Naive thymus-derived CD4-positive, alpha-beta T cell (primary cell): Measurements from ENCODE around the gene HIPK2. TPM values are rescaled to one million over a fixed set of nuclear protein-coding genes. Genes with fewer than 3 reads are reported as not detected.

Experiments used
- ATAC-seq: fragments of 150-1000 bp; cut with Tn5 transposase; 2 replicates; pipeline ENCODE4 v1.10.0; 2021; ENCODE audit warnings: mild to moderate bottlenecking, moderate library complexity
- CTCF ChIA-PET: fragments of 350-600 bp; sonication (Branson Sonifier 250); formaldehyde crosslinking; loops from one replicate; lab custom pipeline; 2021; ENCODE audit warnings: antibody characterized with exemption; lab: Charles Lee
- POLR2A ChIA-PET: fragments of 350-600 bp; sonication (Branson Sonifier 250); formaldehyde crosslinking; loops from one replicate; lab custom pipeline; 2021; ENCODE audit warnings: antibody characterized with exemption, inconsistent platforms; lab: Charles Lee
- DNase-seq, 9 donors: peaks; one replicate each; pipeline versions ENCODE4 v3.0.0 to v3.0.0-alpha.2; 2020 to 2022; ENCODE audit warnings: mixed read lengths in 1 of 9
- H3K27ac ChIP-seq: one replicate; pipeline ENCODE4 v1.7.0; 2013; ENCODE audit warnings: mild to moderate bottlenecking, low read depth, low read length, moderate library complexity
- H3K27me3 ChIP-seq, 2 donors: one replicate each; pipeline ENCODE4 v1.7.0; 2013; ENCODE audit warnings: low read length in 2 of 2, mild to moderate bottlenecking in 2 of 2, moderate library complexity in 2 of 2; ENCODE audit not compliant: control insufficient read depth in 2 of 2, insufficient read depth in 2 of 2
- H3K36me3 ChIP-seq, 3 experiments: 1 replicate in 2 of 3; 2 replicates in 1 of 3; pipeline ENCODE4 v1.7.0; 2013; ENCODE audit warnings: low read length in 3 of 3, mild to moderate bottlenecking in 3 of 3, moderate library complexity in 1 of 3; ENCODE audit not compliant: insufficient read depth in 3 of 3, control insufficient read depth in 2 of 3
- H3K4me1 ChIP-seq, 2 donors: one replicate each; pipeline ENCODE4 v1.7.0; 2013; ENCODE audit warnings: low read length in 2 of 2, mild to moderate bottlenecking in 2 of 2, moderate library complexity in 1 of 2; ENCODE audit not compliant: control insufficient read depth in 2 of 2, insufficient read depth in 2 of 2
- H3K4me3 ChIP-seq: 2 replicates; pipeline ENCODE4 v1.7.0; 2013; ENCODE audit warnings: mild to moderate bottlenecking, low read length
- H3K9me3 ChIP-seq, 3 experiments: 1 replicate in 2 of 3; 2 replicates in 1 of 3; pipeline ENCODE4 v1.7.0; 2013; ENCODE audit warnings: low read length in 3 of 3; ENCODE audit not compliant: control insufficient read depth in 2 of 3
- H3K27ac Mint-ChIP-seq, 9 donors: one replicate each; pipeline ENCODE4 v1.8.0; 2020 to 2022; ENCODE audit warnings: mixed read lengths in 9 of 9, mild to moderate bottlenecking in 8 of 9, moderate library complexity in 5 of 9, inconsistent platforms in 2 of 9
- H3K27me3 Mint-ChIP-seq, 5 donors: one replicate each; pipeline ENCODE4 v1.8.0; 2021 to 2022; ENCODE audit warnings: mixed read lengths in 5 of 5, mild to moderate bottlenecking in 1 of 5
- H3K36me3 Mint-ChIP-seq, 5 donors: one replicate each; pipeline ENCODE4 v1.8.0; 2020 to 2022; ENCODE audit warnings: mixed read lengths in 5 of 5, mild to moderate bottlenecking in 3 of 5, inconsistent platforms in 1 of 5
- H3K4me1 Mint-ChIP-seq, 7 donors: one replicate each; pipeline ENCODE4 v1.8.0; 2020 to 2022; ENCODE audit warnings: mixed read lengths in 7 of 7, mild to moderate bottlenecking in 3 of 7, inconsistent platforms in 1 of 7
- H3K4me3 Mint-ChIP-seq, 10 donors: one replicate each; pipeline ENCODE4 v1.8.0; 2020 to 2022; ENCODE audit warnings: mild to moderate bottlenecking in 10 of 10, mixed read lengths in 10 of 10, moderate library complexity in 6 of 10, inconsistent platforms in 2 of 10
- H3K9me3 Mint-ChIP-seq, 11 donors: one replicate each; pipeline ENCODE4 v1.8.0; 2020 to 2022; ENCODE audit warnings: mixed read lengths in 11 of 11, mild to moderate bottlenecking in 4 of 11, inconsistent platforms in 1 of 11, moderate library complexity in 1 of 11
- intact Hi-C, 2 donors: fragments of 100-400 bp; cut with micrococcal nuclease; formaldehyde crosslinking; loops; one replicate each; pipeline ENCODE4 v1.15.1; 2023
- polyA plus RNA-seq, 2 donors: library from polyadenylated mRNA; unstranded; fragments of 300-500 nt; fragmentation: Illumina TruSeq; gene quantifications; one replicate each; pipeline ENCODE4 v1.2.3, GENCODE V29; 2021
- total RNA-seq, 6 experiments: library from RNA in 5 of 6; stranded (reverse) in 5 of 6; gene quantifications; 1 replicate in 5 of 6; 2 replicates in 1 of 6; pipeline ENCODE4 v1.2.3 and lab custom pipeline; 2021 to 2026

The HIPK2 gene
- total and polyA plus RNA-seq, 7 experiments from 2014 or later = 4.6 to 44.0 (median 36.1) TPM

DNA sequence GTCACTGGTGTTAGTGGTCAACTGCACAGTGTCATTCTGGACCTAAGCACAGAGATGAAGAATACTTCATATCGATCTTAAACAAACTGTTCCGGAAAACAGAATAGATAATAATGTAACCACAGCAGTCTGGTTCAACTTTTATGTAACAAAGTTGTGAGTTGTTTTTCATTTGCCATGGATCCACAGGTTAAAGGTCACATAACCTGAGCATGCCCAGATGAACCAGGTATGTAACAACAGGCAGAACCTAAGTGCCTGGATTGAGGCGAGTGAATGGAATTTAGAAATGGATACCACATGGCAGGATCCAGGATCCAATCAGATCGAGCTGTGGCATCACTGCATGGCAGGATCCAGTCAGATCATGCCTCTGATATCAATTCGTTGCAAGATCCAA lies 167.2 kb downstream of the HIPK2 start:
- H3K27me3 Mint-ChIP-seq = no peaks in the 10 kb centered on the region
- Histone ChIP-seq H3K4me1 (no peaks in the 10 kb centered on the region), H3K27ac (no peak overlapping the region), H3K9me3 (no peaks in the 10 kb centered on the region), H3K4me3 (no peak overlapping the region), H3K27me3 (no peaks in the 10 kb centered on the region), H3K36me3 (peaks cover 0 to 47% (median 15%) of the 10 kb centered on the region in 3 experiments)
- peaks cover 23 to 68% (median 51%) of the 10 kb centered on the region in 5 donors for H3K36me3 Mint-ChIP-seq
- CTCF ChIA-PET = interaction anchor here (0.6 kb wide), 1 partner anchor 393 kb away, joined by 13 read pairs; no protein-coding TSS in a partner anchor
- H3K9me3 Mint-ChIP-seq = peaks cover 0 to 4% (median 0%) of the 10 kb centered on the region in 11 donors
- intact Hi-C loops = no loop called here
- peak overlapping the region in 1 of 9 donors; percentile 40 for H3K27ac Mint-ChIP-seq
- H3K4me3 Mint-ChIP-seq = no peak overlapping the region
- ATAC-seq = no peak
- H3K4me1 Mint-ChIP-seq = peaks cover 0 to 3% (median 0%) of the 10 kb centered on the region in 7 donors
- POLR2A ChIA-PET = no interaction called here
- no peak for DNase-seq

DNA sequence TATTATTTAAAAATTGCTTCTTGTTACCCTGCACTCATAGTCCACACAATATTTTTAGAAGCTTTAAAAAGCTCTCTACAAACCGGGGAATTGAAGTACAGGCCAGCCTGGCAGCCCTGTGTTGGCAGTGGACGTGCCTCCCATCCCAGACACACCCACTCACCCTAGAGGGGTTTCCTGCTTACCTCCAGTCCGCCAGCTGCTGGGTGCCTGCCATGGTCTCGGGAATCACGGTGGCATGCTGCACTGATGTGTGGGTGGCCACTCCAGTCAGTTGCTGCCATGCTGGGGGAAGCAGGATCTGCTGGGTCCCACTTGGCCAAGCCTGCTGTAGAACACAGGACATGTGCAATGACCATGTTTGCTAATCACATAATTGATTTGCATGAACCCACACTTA lies 173.9 kb downstream of the HIPK2 start:
- DNase-seq = no peak
- Mint-ChIP-seq H3K4me3 (no peak overlapping the region), H3K27ac (peak overlapping the region in 2 of 9 donors; percentile 53 to 56), H3K4me1 (peaks cover 0 to 3% (median 0%) of the 10 kb centered on the region in 7 donors), H3K9me3 (peaks cover 0 to 4% (median 0%) of the 10 kb centered on the region in 11 donors), H3K36me3 (peaks cover 19 to 47% (median 38%) of the 10 kb centered on the region in 5 donors), H3K27me3 (no peaks in the 10 kb centered on the region)
- H3K27me3 ChIP-seq = no peaks in the 10 kb centered on the region
- no peaks in the 10 kb centered on the region for H3K4me1 ChIP-seq
- H3K36me3 ChIP-seq = peaks cover 0 to 46% (median 10%) of the 10 kb centered on the region in 3 experiments
- ChIA-PET POLR2A (no interaction called here), CTCF (interaction anchor here (0.6 to 1.2 kb wide), 2 partner anchors 13 to 42 kb away, joined by 3 read pairs; no protein-coding TSS in a partner anchor)
- no peak overlapping the region for H3K4me3 ChIP-seq
- no peak overlapping the region for H3K27ac ChIP-seq
- intact Hi-C loops = no loop called here
- no peak for ATAC-seq
- no peaks in the 10 kb centered on the region for H3K9me3 ChIP-seq

DNA sequence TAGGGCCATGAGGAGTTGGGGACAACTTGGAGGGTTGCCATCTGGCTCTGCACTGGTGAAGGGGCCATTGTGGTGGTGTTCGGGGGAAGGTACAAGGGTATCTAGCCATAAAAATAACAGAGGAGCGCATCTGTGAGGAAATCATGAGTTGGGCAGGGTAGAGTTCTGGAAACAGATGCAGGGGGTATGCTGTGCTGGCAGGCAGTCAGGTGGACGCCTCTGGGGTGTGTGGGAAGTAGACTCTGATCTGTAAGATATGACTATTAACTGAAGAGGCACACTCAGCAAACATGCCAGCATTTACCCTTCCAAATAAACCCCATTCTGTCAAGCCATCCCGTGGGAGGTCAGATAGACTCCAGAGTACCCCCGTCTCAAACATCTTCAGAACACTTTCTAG lies 174.5 kb downstream of the HIPK2 start:
- peaks cover 0 to 3% (median 0%) of the 10 kb centered on the region in 7 donors for H3K4me1 Mint-ChIP-seq
- peak overlapping the region in 1 of 9 donors; percentile 53 for H3K27ac Mint-ChIP-seq
- H3K4me1 ChIP-seq = no peaks in the 10 kb centered on the region
- ATAC-seq (no peak), DNase-seq (no peak)
- peaks cover 0 to 4% (median 0%) of the 10 kb centered on the region in 11 donors for H3K9me3 Mint-ChIP-seq
- intact Hi-C loops = no loop called here
- H3K4me3 ChIP-seq = no peak overlapping the region
- peaks cover 0 to 47% (median 13%) of the 10 kb centered on the region in 3 experiments for H3K36me3 ChIP-seq
- no peaks in the 10 kb centered on the region for H3K9me3 ChIP-seq
- ChIA-PET CTCF (interaction anchor here (1.0 to 2.6 kb wide), 3 partner anchors 13 to 43 kb away, joined by 3 to 19 read pairs (median 7); no protein-coding TSS in a partner anchor), POLR2A (interaction anchor here (1.0 kb wide), 1 partner anchor 165 kb away, joined by 3 read pairs; no protein-coding TSS in a partner anchor)
- peaks cover 19 to 44% (median 35%) of the 10 kb centered on the region in 5 donors for H3K36me3 Mint-ChIP-seq
- H3K27me3 ChIP-seq = no peaks in the 10 kb centered on the region
- H3K27me3 Mint-ChIP-seq = no peaks in the 10 kb centered on the region
- H3K27ac ChIP-seq = no peak overlapping the region
- no peak overlapping the region for H3K4me3 Mint-ChIP-seq

DNA sequence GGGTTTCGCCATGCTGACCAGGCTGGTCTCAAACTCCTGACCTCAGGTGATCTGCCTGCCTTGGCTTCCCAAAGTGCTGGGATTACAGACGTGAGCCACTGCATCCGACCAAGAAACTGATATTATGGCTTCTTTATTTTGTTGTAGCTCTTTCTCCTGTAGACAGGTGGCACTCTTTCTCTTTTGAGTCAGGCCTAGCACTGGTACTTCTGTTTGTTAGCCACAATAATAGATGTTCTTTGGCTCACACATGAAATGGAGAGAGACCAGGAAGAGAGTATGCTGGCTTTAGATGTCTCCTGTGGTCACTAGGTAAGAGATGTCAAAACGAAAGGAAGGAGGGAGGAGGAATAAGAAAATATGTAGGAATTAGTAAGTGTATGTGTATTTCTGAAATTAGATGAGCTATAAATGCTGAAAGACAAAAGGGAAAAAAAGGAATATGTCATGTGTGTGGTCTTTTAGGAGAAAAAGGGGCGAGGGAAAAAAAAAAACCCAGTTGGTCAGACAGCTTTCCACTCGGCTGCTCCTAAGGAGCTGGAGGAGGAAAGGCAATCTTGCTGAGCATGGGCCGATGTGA lies 175.6 kb downstream of the HIPK2 start:
- Mint-ChIP-seq H3K4me1 (peaks cover 0 to 3% (median 0%) of the 10 kb centered on the region in 7 donors), H3K9me3 (peaks cover 0 to 4% (median 0%) of the 10 kb centered on the region in 11 donors), H3K36me3 (peaks cover 18 to 35% (median 29%) of the 10 kb centered on the region in 5 donors), H3K27me3 (no peaks in the 10 kb centered on the region), H3K4me3 (no peak overlapping the region), H3K27ac (no peak overlapping the region)
- no peaks in the 10 kb centered on the region for H3K4me1 ChIP-seq
- H3K36me3 ChIP-seq = peaks cover 0 to 54% (median 16%) of the 10 kb centered on the region in 3 experiments
- ATAC-seq = peak; percentile 73
- no peak overlapping the region for H3K4me3 ChIP-seq
- no peaks in the 10 kb centered on the region for H3K9me3 ChIP-seq
- no peak overlapping the region for H3K27ac ChIP-seq
- no peaks in the 10 kb centered on the region for H3K27me3 ChIP-seq
- ChIA-PET POLR2A (interaction anchor here (1.0 kb wide), 1 partner anchor 166 kb away, joined by 3 read pairs; no protein-coding TSS in a partner anchor), CTCF (interaction anchor here (0.5 to 2.8 kb wide), 16 partner anchors 9 to 958 kb away, joined by 3 to 32 read pairs (median 5); no protein-coding TSS in a partner anchor)
- intact Hi-C loops = loop anchor here (1.0 kb wide), 7 partner anchors 17 to 724 kb away; no protein-coding TSS in a partner anchor
- peak in 6 of 9 donors; percentile 16 to 46 (median 44) for DNase-seq

DNA sequence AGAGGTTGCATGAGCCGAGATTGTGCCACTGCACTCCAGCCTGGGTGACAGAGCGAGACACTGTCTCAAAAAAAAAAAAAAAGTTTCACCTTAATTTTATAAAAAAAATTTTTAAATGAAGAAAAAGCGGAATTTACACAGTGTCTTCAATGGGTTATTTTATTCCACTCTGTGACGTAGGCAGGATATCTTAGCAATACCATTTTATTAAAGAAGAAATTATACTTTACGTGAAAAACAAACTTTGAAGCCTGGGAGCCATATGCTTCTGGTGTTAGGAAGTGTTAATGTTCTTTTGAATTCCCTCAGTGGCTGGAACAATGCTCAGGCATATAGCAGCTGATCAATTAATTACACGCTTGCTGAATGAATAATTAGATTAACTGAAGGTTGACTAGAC lies 176.6 kb downstream of the HIPK2 start:
- no peak overlapping the region for H3K4me3 Mint-ChIP-seq
- CTCF ChIA-PET = interaction anchor here (0.5 to 2.8 kb wide), 11 partner anchors 8 to 403 kb away, joined by 3 to 32 read pairs (median 6); no protein-coding TSS in a partner anchor
- no peak for DNase-seq
- peaks cover 10 to 33% (median 21%) of the 10 kb centered on the region in 5 donors for H3K36me3 Mint-ChIP-seq
- Histone ChIP-seq H3K4me3 (no peak overlapping the region), H3K27me3 (no peaks in the 10 kb centered on the region), H3K9me3 (no peaks in the 10 kb centered on the region), H3K36me3 (peaks cover 0 to 63% (median 26%) of the 10 kb centered on the region in 3 experiments), H3K27ac (no peak overlapping the region), H3K4me1 (no peaks in the 10 kb centered on the region)
- intact Hi-C loops = no loop called here
- no peak overlapping the region for H3K27ac Mint-ChIP-seq
- no peaks in the 10 kb centered on the region for H3K4me1 Mint-ChIP-seq
- no peaks in the 10 kb centered on the region for H3K27me3 Mint-ChIP-seq
- peaks cover 0 to 2% (median 0%) of the 10 kb centered on the region in 11 donors for H3K9me3 Mint-ChIP-seq
- no peak for ATAC-seq
- POLR2A ChIA-PET = no interaction called here

DNA sequence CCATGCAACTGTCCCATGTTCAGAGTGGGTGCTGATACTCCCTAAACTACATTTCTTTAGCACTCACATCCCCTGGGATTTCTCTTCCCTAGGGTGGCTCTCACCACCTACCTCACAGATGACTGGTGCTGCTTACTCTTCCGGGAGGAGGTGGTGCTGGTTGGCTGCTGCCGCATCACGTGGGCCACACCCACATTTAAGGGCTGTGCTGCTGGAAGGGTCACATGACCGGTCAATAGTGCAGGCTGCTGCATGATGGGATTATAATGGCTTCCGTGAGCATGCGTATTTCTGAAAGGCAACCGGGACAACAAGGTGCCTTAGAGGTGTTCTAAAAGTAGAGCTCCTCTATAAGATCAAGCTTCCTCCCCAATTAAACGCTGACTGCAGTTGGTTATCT lies 177.5 kb downstream of the HIPK2 start:
- H3K36me3 ChIP-seq = peaks cover 0 to 69% (median 31%) of the 10 kb centered on the region in 3 experiments
- ChIA-PET POLR2A (no interaction called here), CTCF (interaction anchor here (0.6 to 2.8 kb wide), 3 partner anchors 21 to 404 kb away, joined by 5 to 32 read pairs (median 8); no protein-coding TSS in a partner anchor)
- peak overlapping the region in 2 of 9 donors; percentile 23 to 66 for H3K27ac Mint-ChIP-seq
- no peak for DNase-seq
- H3K4me1 ChIP-seq = no peaks in the 10 kb centered on the region
- H3K4me3 Mint-ChIP-seq = no peak overlapping the region
- H3K27ac ChIP-seq = no peak overlapping the region
- H3K4me1 Mint-ChIP-seq = no peaks in the 10 kb centered on the region
- H3K9me3 Mint-ChIP-seq = peaks cover 0 to 2% (median 0%) of the 10 kb centered on the region in 11 donors
- intact Hi-C loops = no loop called here
- no peak overlapping the region for H3K4me3 ChIP-seq
- no peaks in the 10 kb centered on the region for H3K27me3 Mint-ChIP-seq
- no peak for ATAC-seq
- H3K36me3 Mint-ChIP-seq = peaks cover 10 to 42% (median 24%) of the 10 kb centered on the region in 5 donors
- no peaks in the 10 kb centered on the region for H3K27me3 ChIP-seq
- H3K9me3 ChIP-seq = no peaks in the 10 kb centered on the region
